GM12801 (cell line): ENCODE measurements around the gene PHOX2A.

Source experiments
- TF ChIP-seq, protein P1 (sequence below): IDR thresholded peaks from one replicate; pipeline ENCODE4 v1.5.1; 2011; ENCODE audit warnings: control low read depth; ENCODE audit not compliant: insufficient read length; ENCODE audit errors: extremely low read depth

Gene PHOX2A

DNA sequence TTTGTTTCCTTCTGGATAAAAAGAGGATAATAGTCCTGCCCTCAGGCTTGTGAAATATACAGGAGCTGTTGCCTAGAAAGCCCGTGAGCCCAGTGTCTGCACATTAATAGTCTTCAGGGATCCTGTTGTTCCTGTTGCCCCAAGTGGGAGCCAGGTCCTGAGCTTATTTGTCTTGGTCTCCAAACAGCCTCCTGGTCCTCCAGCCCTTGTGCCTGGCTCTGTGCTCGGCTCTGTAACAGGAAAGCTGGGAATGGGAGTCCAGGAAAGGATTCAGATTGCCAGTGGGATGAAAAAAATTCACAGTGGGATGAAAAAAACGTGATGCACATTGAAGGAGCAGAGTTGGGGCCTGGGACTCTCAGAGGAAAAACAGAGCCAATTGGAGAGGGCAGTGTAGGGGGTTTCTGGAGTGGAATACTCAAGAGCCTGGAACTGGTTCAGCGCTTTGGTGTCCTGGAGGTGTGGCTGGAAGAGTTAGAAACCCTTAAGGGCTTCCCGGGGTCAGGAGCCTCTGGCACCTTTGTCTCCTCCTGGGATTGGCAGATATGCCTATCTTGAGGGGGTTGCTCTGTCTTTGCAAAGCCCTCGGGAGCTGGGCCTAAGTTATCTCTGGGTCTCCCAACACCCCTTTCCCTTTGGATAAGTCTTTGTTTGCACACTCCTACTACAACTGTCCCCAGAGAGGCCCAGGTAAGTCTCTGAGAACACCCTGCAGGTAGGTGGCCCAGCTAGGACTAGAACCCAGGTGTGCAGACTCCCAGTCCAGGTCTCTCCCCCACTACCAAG is 21.7 kb downstream of the PHOX2A start:
- TF ChIP-seq, protein P1, sequence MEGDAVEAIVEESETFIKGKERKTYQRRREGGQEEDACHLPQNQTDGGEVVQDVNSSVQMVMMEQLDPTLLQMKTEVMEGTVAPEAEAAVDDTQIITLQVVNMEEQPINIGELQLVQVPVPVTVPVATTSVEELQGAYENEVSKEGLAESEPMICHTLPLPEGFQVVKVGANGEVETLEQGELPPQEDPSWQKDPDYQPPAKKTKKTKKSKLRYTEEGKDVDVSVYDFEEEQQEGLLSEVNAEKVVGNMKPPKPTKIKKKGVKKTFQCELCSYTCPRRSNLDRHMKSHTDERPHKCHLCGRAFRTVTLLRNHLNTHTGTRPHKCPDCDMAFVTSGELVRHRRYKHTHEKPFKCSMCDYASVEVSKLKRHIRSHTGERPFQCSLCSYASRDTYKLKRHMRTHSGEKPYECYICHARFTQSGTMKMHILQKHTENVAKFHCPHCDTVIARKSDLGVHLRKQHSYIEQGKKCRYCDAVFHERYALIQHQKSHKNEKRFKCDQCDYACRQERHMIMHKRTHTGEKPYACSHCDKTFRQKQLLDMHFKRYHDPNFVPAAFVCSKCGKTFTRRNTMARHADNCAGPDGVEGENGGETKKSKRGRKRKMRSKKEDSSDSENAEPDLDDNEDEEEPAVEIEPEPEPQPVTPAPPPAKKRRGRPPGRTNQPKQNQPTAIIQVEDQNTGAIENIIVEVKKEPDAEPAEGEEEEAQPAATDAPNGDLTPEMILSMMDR = no peak

DNA sequence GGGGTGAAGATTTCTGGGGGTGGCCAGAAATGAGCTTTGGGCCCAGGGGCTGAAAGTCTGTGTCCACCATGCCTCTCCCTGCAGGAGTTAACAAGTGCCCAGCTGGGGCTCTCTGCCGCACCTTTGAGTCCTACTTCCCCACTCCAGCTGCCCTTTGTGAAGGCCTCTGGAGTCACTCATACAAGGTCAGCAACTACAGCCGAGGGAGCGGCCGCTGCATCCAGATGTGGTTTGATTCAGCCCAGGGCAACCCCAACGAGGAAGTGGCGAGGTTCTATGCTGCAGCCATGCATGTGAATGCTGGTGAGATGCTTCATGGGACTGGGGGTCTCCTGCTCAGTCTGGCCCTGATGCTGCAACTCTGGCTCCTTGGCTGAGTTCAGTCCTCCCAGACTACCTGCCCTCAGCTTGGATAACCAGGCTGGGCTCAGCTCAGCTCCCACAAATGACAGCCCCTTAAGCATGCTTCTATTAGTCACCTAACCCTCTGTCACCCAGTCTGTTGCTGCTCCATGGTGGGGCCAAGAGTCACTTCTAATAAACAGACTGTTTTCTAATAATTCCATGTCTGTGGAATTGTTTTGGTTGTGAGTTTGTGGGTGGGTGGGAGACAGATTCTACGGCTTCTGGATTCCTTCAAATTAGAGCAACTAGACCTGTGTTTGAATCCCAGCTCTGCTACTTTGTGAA is 22.4 kb downstream of the PHOX2A start:
- TF ChIP-seq, protein P1 = no peak

DNA sequence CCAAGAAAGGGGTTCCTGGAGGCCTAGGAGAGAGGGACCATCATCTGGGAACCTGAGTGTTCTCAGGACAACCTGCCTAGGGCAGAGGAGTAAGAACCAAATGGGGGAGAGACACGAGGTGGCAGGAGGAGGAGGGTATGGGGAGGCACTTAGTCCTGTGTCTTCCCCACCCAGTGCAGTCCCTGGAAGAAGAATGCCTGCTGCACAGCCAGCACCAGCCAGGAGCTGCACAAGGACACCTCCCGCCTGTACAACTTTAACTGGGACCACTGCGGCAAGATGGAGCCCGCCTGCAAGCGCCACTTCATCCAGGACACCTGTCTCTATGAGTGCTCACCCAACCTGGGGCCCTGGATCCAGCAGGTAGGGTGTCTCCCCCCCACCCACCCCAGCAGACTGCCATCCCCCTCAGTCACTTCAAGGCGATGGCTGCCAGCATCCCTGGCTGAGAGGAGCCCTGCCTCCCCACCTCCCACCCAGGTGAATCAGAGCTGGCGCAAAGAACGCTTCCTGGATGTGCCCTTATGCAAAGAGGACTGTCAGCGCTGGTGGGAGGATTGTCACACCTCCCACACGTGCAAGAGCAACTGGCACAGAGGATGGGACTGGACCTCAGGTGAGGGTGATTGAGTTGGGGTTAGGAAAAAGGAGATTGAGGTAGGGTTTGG is 23.1 kb downstream of the PHOX2A start:
- TF ChIP-seq, protein P1 = no peak

DNA sequence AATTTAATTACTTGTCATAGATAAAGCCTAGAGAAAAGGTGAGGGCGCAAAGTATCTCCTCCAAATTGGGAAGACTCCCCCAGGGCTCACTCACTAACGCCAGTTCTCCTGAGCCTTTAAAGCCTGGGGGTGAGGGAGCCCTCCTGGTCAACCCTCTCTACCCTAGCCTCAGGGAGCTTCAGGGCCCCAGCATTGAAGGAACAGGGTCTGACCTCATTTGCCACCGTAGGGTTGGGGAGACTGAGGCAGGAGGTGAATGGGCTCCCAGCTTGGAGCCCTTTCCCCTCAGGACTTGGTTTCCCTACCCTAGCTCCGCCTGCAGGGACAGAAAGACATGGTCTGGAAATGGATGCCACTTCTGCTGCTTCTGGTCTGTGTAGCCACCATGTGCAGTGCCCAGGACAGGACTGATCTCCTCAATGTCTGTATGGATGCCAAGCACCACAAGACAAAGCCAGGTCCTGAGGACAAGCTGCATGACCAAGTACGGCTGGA is 25.7 kb downstream of the PHOX2A start:
- TF ChIP-seq, protein P1 = no peak

DNA sequence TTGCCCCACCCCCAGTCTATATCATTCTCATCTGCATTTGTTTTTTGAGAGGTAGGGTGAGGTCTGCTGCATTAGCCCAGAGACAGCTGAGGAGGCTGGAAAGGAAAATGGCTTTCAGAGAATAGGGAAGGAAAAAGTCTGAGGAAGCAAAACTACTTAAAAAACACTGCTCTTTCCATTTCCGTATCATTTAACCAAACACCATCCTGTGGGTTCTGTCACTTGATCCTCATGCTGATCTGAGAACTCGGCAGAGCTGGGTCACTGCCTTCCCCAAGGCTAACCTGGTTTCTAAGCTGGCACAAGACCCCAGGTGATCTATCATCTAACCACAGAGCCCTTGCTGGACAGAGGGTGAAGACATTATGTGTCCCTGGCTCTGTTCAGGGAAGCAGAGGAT is 26.1 kb downstream of the PHOX2A start:
- TF ChIP-seq, protein P1 = no peak

DNA sequence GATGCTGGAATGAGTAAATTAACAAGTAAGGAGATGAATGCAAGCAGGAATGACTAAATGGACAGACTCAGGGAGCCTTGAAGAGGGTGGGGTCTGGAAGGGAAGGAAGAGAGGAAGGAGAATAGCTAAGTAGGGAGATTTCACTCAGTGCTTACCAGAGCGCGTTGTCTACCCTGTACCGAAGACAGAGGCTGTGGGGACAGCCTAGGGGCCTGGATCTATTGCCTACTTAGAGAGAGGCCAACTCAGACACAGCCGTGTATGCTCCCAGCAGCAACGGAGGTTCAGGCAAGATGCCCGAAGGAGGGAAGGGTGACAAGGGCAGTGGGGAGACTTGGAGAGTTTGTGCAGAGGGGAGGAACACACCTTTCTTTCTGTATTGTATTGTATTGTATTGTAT is 27.3 kb downstream of the PHOX2A start, which contains the start of gene FOLR2:
Gene FOLR2, plus strand, starts transcription at position 157 of the 400 bp plus-strand sequence. CDS start 1,791 bp downstream, outside the sequence.
- TF ChIP-seq, protein P1 = no peak

DNA sequence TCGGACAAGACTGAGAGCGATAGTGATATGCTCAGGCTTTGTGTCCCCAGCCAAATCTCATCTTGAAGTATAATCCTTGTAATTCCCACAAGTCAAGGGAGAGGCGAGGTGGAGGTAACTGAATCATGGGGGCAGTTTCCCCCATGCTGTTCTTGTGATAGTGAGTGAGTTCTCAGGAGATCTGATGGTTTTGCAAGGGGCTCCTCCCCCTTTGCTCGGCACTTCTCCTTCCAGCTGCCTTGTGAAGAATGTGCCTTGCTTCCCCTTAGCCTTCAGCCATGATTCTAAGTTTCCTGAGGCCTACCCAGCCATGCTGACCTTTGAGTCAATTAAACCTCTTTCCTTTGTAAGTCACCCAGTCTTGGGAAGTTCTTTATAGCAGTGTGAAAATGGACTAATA is 34.9 kb downstream of the PHOX2A start:
- TF ChIP-seq, protein P1 = no peak
